H1 (cell line): ENCODE results near the gene POPDC3. TPM values are rescaled to one million over a fixed set of nuclear protein-coding genes. Genes with fewer than 3 reads are reported as not detected.

Experiments used
- CTCF ChIA-PET: fragments of 300-600 bp; sonication (Branson Sonifier 250); formaldehyde crosslinking; loops from one replicate; lab custom pipeline; 2021; ENCODE audit not compliant: partially characterized antibody; lab: Charles Lee
- POLR2A ChIA-PET: fragments of 300-600 bp; sonication (Branson Sonifier 250); formaldehyde crosslinking; loops from one replicate; lab custom pipeline; 2021; ENCODE audit warnings: inconsistent platforms; ENCODE audit not compliant: partially characterized antibody; lab: Charles Lee
- DNase-seq, 2 experiments: peaks; one replicate each; pipeline versions ENCODE4 v3.0.0 to v3.0.0-alpha.2; 2010 to 2022; ENCODE audit warnings: low spot score in 2 of 2, low read depth in 1 of 2, mixed read lengths in 1 of 2
- FAIRE-seq: peaks from 2 replicates; lab custom pipeline; 2011; peaks lifted over from hg19 to GRCh38; lab: Jason Lieb, UNC
- H2AFZ ChIP-seq: 2 replicates; pipeline ENCODE4 v1.8.1; 2012; ENCODE audit warnings: low read length, inconsistent platforms
- H2AK5ac ChIP-seq: 2 replicates; pipeline ENCODE4 v1.6.1; 2013; ENCODE audit warnings: low read depth, low read length
- H2BK120ac ChIP-seq: replicated peaks from 2 replicates; pipeline ENCODE3; 2013; ENCODE audit warnings: low read depth, low read length, inconsistent platforms
- H2BK12ac ChIP-seq: 2 replicates; pipeline ENCODE4 v1.6.1; 2013; ENCODE audit warnings: low read depth, low read length
- H2BK15ac ChIP-seq: 2 replicates; pipeline ENCODE4 v1.6.1; 2013; ENCODE audit warnings: low read length
- H2BK20ac ChIP-seq: 2 replicates; pipeline ENCODE4 v1.6.1; 2013; ENCODE audit warnings: low read length
- H2BK5ac ChIP-seq: 2 replicates; pipeline ENCODE4 v1.6.1; 2013; ENCODE audit warnings: low read depth, low read length
- H3K14ac ChIP-seq: 2 replicates; pipeline ENCODE4 v1.6.1; 2013; ENCODE audit warnings: inconsistent platforms; ENCODE audit not compliant: insufficient read length
- H3K18ac ChIP-seq: 2 replicates; pipeline ENCODE4 v1.6.1; 2013; ENCODE audit warnings: low read length; ENCODE audit errors: extremely low read depth
- H3K23ac ChIP-seq: 2 replicates; pipeline ENCODE4 v1.6.1; 2013; ENCODE audit warnings: inconsistent platforms; ENCODE audit not compliant: insufficient read length
- H3K23me2 ChIP-seq: 2 replicates; pipeline ENCODE4 v1.6.1; 2013; ENCODE audit warnings: low read depth, low read length
- H3K27ac ChIP-seq: 2 replicates; pipeline ENCODE4 v1.6.1; 2011; ENCODE audit warnings: low read depth, low read length, inconsistent platforms
- H3K27me3 ChIP-seq, 4 experiments: replicated peaks in 1 of 4; 1 replicate in 1 of 4; 2 replicates in 3 of 4; pipeline versions ENCODE4 v1.6.1 to v1.8.1; 2011 to 2013; ENCODE audit warnings: low read length in 3 of 4, mild to moderate bottlenecking in 3 of 4, inconsistent platforms in 2 of 4, mixed read lengths in 2 of 4, moderate library complexity in 1 of 4; ENCODE audit not compliant: control insufficient read depth in 3 of 4, insufficient read depth in 3 of 4; ENCODE audit errors: extremely low read depth in 1 of 4
- H3K36me3 ChIP-seq, 4 experiments: 2 replicates each; pipeline versions ENCODE4 v1.6.1 to v1.8.1; 2011 to 2013; ENCODE audit warnings: mild to moderate bottlenecking in 4 of 4, low read length in 3 of 4, moderate library complexity in 2 of 4, control low read depth in 1 of 4, inconsistent platforms in 1 of 4; ENCODE audit not compliant: insufficient read depth in 4 of 4, control insufficient read depth in 2 of 4
- H3K4ac ChIP-seq: replicated peaks from 2 replicates; pipeline ENCODE3; 2013; ENCODE audit warnings: low read length, low read depth, mixed read lengths, inconsistent platforms; ENCODE audit not compliant: insufficient read length
- H3K4me1 ChIP-seq, 4 experiments: replicated peaks in 1 of 4; 1 replicate in 1 of 4; 2 replicates in 3 of 4; pipeline versions ENCODE4 v1.6.1 to v1.8.1; 2011 to 2013; ENCODE audit warnings: low read length in 3 of 4, inconsistent platforms in 2 of 4, mixed read lengths in 1 of 4; ENCODE audit not compliant: insufficient read depth in 4 of 4, control insufficient read depth in 3 of 4
- H3K4me2 ChIP-seq, 2 experiments: 2 replicates each; pipeline versions ENCODE4 v1.6.1 to v1.8.1; 2011 to 2013; ENCODE audit warnings: low read depth in 2 of 2, low read length in 2 of 2, control low read depth in 1 of 2, inconsistent platforms in 1 of 2, mild to moderate bottlenecking in 1 of 2; ENCODE audit not compliant: insufficient read depth in 1 of 2
- H3K4me3 ChIP-seq, 4 experiments: fragments of 200-600, 300-600 bp in 1 of 4; sonication (generic), shearing (Covaris generic), sonication (Bioruptor Twin) in 1 of 4; 2 replicates each; pipeline versions ENCODE4 v1.5.1 to v1.8.1; 2011 to 2016; ENCODE audit warnings: low read length in 4 of 4, low read depth in 3 of 4, control low read depth in 2 of 4, inconsistent platforms in 2 of 4, mild to moderate bottlenecking in 2 of 4, mixed read lengths in 1 of 4, moderate library complexity in 1 of 4; ENCODE audit not compliant: insufficient read depth in 2 of 4; ENCODE audit errors: extremely low read depth in 1 of 4
- H3K56ac ChIP-seq: replicated peaks from 2 replicates; pipeline ENCODE3; 2013; ENCODE audit warnings: low read depth, mild to moderate bottlenecking, mixed read lengths, low read length, inconsistent platforms; ENCODE audit not compliant: insufficient read length
- H3K79me1 ChIP-seq: 2 replicates; pipeline ENCODE4 v1.6.1; 2013; ENCODE audit warnings: low read depth, low read length, control low read depth
- H3K79me2 ChIP-seq, 2 experiments: 2 replicates each; pipeline versions ENCODE4 v1.6.1 to v1.8.1; 2012 to 2013; ENCODE audit warnings: low read length in 2 of 2, mild to moderate bottlenecking in 2 of 2, inconsistent platforms in 1 of 2; ENCODE audit not compliant: insufficient read depth in 2 of 2, control insufficient read depth in 1 of 2
- H3K9ac ChIP-seq, 4 experiments: replicated peaks in 1 of 4; 1 replicate in 1 of 4; 2 replicates in 3 of 4; pipeline versions ENCODE4 v1.6.1 to v1.8.1; 2011 to 2013; ENCODE audit warnings: low read depth in 3 of 4, low read length in 3 of 4, control low read depth in 2 of 4, mild to moderate bottlenecking in 2 of 4, moderate library complexity in 2 of 4, inconsistent platforms in 1 of 4; ENCODE audit errors: extremely low read depth in 1 of 4
- H3K9me3 ChIP-seq, 2 experiments: 2 replicates each; pipeline versions ENCODE4 v1.6.1 to v1.8.1; 2012 to 2013; ENCODE audit warnings: mild to moderate bottlenecking in 2 of 2, moderate library complexity in 2 of 2, control low read depth in 1 of 2, inconsistent platforms in 1 of 2, low read depth in 1 of 2, low read length in 1 of 2, mixed read lengths in 1 of 2; ENCODE audit not compliant: insufficient read depth in 2 of 2
- H4K20me1 ChIP-seq, 2 experiments: replicated peaks in 1 of 2; 2 replicates each; pipeline versions ENCODE3 to v1.8.1; 2011 to 2013; ENCODE audit warnings: inconsistent platforms in 2 of 2, low read length in 2 of 2, mild to moderate bottlenecking in 1 of 2; ENCODE audit not compliant: insufficient read depth in 2 of 2, control insufficient read depth in 1 of 2
- H4K5ac ChIP-seq: 2 replicates; pipeline ENCODE4 v1.6.1; 2013; ENCODE audit warnings: low read length, low read depth, mixed read lengths, inconsistent platforms; ENCODE audit not compliant: insufficient read length
- H4K8ac ChIP-seq: 2 replicates; pipeline ENCODE4 v1.8.0; 2013; ENCODE audit warnings: mild to moderate bottlenecking, moderate library complexity, low read length, inconsistent platforms; ENCODE audit not compliant: insufficient read depth; ENCODE audit errors: extremely low read depth
- H4K91ac ChIP-seq: replicated peaks from 2 replicates; pipeline ENCODE3; 2013; ENCODE audit warnings: low read length, mixed read lengths, inconsistent platforms; ENCODE audit not compliant: insufficient read length
- FOSL1 ChIP-seq: IDR thresholded peaks from 2 replicates; pipeline ENCODE4 v1.6.1; 2011; ENCODE audit warnings: mild to moderate bottlenecking, low read depth, low read length, moderate library complexity; ENCODE audit not compliant: insufficient read depth
- WGBS, 2 experiments: shearing (Covaris generic) in 1 of 2; methylation state at CpG; one replicate each; pipeline versions ENCODE4 v1.1.6 to v1.1.7; 2013 to 2015; ENCODE audit warnings: low lambda C conversion rate in 2 of 2, mixed read lengths in 2 of 2, inconsistent platforms in 1 of 2, low coverage in 1 of 2, missing lambda C conversion rate in 1 of 2; ENCODE audit not compliant: insufficient replicate concordance in 2 of 2, insufficient coverage in 1 of 2, insufficient read length in 1 of 2; ENCODE audit errors: extremely low coverage in 1 of 2, missing lambda C conversion rate in 1 of 2; 5-methylcytosine and 5-hydroxymethylcytosine counted together
- polyA plus RNA-seq, 7 experiments: library from polyadenylated mRNA; depleted of rRNA in 3 of 7; stranded (reverse) in 5 of 7; unstranded in 2 of 7; fragments of >200 nt in 5 of 7; fragments of 200-250 nt in 2 of 7; gene quantifications; 1 replicate in 5 of 7; 2 replicates in 1 of 7; 4 replicates in 1 of 7; pipeline versions ENCODE4 v1.2.1 to v1.2.3, GENCODE V29; 2011 to 2013; ENCODE audit warnings: missing spikeins in 2 of 7, mixed read lengths in 2 of 7
- total RNA-seq: library from RNA; stranded (reverse); fragmentation: NEBNext Ultra II Directional; extraction: Animal tissue kit (Norgen Biotek cat#: 25700); gene quantifications from 2 replicates; pipeline ENCODE4 v1.2.1, GENCODE V29; 2021

The POPDC3 gene
- total and polyA plus RNA-seq, 2 of the 8 experiments (the other 6 are each of a cell fraction or from before 2014, with no cell fraction given) = 3.7 to 6.5 TPM

- H4K20me1 ChIP-seq = no peaks in the 10 kb centered on the region
- POLR2A ChIA-PET = no interaction called here
- TF ChIP-seq FOSL1 = no peak
- TF ChIP-seq, all 59 proteins: peak for 0
- no peak overlapping the region for H3K4me3 ChIP-seq
- no peak overlapping the region for H4K8ac ChIP-seq
- H2BK120ac ChIP-seq = no peak overlapping the region
- no peak overlapping the region for H3K14ac ChIP-seq
- no peak overlapping the region for H3K56ac ChIP-seq
- no peak overlapping the region for H3K9ac ChIP-seq
- no peak overlapping the region for H4K5ac ChIP-seq
- H2BK12ac ChIP-seq = no peak overlapping the region
- no peaks in the 10 kb centered on the region for H3K36me3 ChIP-seq
- H3K23me2 ChIP-seq = no peaks in the 10 kb centered on the region
- no peak overlapping the region for H3K4ac ChIP-seq
- FAIRE-seq (peak; percentile 24), DNase-seq (no peak)
- no peak overlapping the region for H2BK5ac ChIP-seq
- no peak overlapping the region for H3K23ac ChIP-seq
- no peak overlapping the region for H2BK15ac ChIP-seq
- H4K91ac ChIP-seq = no peak overlapping the region
- H3K4me2 ChIP-seq = no peak overlapping the region
- no peaks in the 10 kb centered on the region for H3K79me2 ChIP-seq
- H2AK5ac ChIP-seq = no peak overlapping the region
- H2BK20ac ChIP-seq = no peak overlapping the region
- H2AFZ ChIP-seq = no peak overlapping the region
- WGBS, 2 experiments = 74% methylated on average over 5 of the region's 5 CpGs; no CpG with 5 or more reads in 1 of the 2 experiments
- no peak overlapping the region for H3K27ac ChIP-seq
- H3K18ac ChIP-seq = no peak overlapping the region
- H3K27me3 ChIP-seq = no peaks in the 10 kb centered on the region
- no peaks in the 10 kb centered on the region for H3K4me1 ChIP-seq
- H3K9me3 ChIP-seq = no peaks in the 10 kb centered on the region
- CTCF ChIA-PET = interaction anchor here (0.9 to 1.1 kb wide), 3 partner anchors 20 to 247 kb away, joined by 3 to 5 read pairs (median 4); a partner anchor contains a TSS
- no peaks in the 10 kb centered on the region for H3K79me1 ChIP-seq
Measured at GRCh38 chr6:105116150-105116549, 63.7 kb downstream of the POPDC3 start.
